Measurements from ENCODE around the gene BCAS4.

The BCAS4 gene

GRCh38 chr20:50885068-50885467, 90.2 kb downstream of the BCAS4 start:
- TF ChIP-seq GATA2 (IDR thresholded peaks at IDR 0.05; ENCODE audit: low read depth, low read length) (no peak), GATA3 (IDR thresholded peaks at IDR 0.05; ENCODE audit: low read depth, low read length) (no peak)

- TF ChIP-seq GATA3 (IDR thresholded peaks at IDR 0.05; ENCODE audit: low read depth, low read length): no peak
- no peak for TF ChIP-seq GATA2 (IDR thresholded peaks at IDR 0.05; ENCODE audit: low read depth, low read length)
Measured at GRCh38 chr20:50885781-50886180, 90.9 kb downstream of the BCAS4 start.

- TF ChIP-seq GATA3 (IDR thresholded peaks at IDR 0.05; ENCODE audit: low read depth, low read length) (no peak), GATA2 (IDR thresholded peaks at IDR 0.05; ENCODE audit: low read depth, low read length) (no peak)
Measured at GRCh38 chr20:50886184-50886790, 91.4 kb downstream of the BCAS4 start.

- TF ChIP-seq GATA2 (IDR thresholded peaks at IDR 0.05; ENCODE audit: low read depth, low read length) (no peak), GATA3 (IDR thresholded peaks at IDR 0.05; ENCODE audit: low read depth, low read length) (no peak)
Measured at GRCh38 chr20:50887576-50887975, 92.7 kb downstream of the BCAS4 start.

GRCh38 chr20:50891138-50891537, 96.3 kb downstream of the BCAS4 start:
- TF ChIP-seq GATA3 (IDR thresholded peaks at IDR 0.05; ENCODE audit: low read depth, low read length) (no peak), GATA2 (IDR thresholded peaks at IDR 0.05; ENCODE audit: low read depth, low read length) (no peak)

- TF ChIP-seq GATA3 (IDR thresholded peaks at IDR 0.05; ENCODE audit: low read depth, low read length) (no peak), GATA2 (IDR thresholded peaks at IDR 0.05; ENCODE audit: low read depth, low read length) (no peak)
Measured at GRCh38 chr20:50892394-50892793, 97.5 kb downstream of the BCAS4 start.

- TF ChIP-seq GATA3 (IDR thresholded peaks at IDR 0.05; ENCODE audit: low read depth, low read length): no peak
- TF ChIP-seq GATA2 (IDR thresholded peaks at IDR 0.05; ENCODE audit: low read depth, low read length): no peak
Measured at GRCh38 chr20:50893620-50894019, 98.8 kb downstream of the BCAS4 start.

- TF ChIP-seq GATA3 (IDR thresholded peaks at IDR 0.05; ENCODE audit: low read depth, low read length): no peak
- no peak for TF ChIP-seq GATA2 (IDR thresholded peaks at IDR 0.05; ENCODE audit: low read depth, low read length)
Measured at GRCh38 chr20:50895111-50895830, 100.4 kb downstream of the BCAS4 start.

GRCh38 chr20:50898475-50898874, 103.6 kb downstream of the BCAS4 start:
- TF ChIP-seq GATA2 (IDR thresholded peaks at IDR 0.05; ENCODE audit: low read depth, low read length) (no peak), GATA3 (IDR thresholded peaks at IDR 0.05; ENCODE audit: low read depth, low read length) (no peak)

GRCh38 chr20:50900261-50900660, 105.4 kb downstream of the BCAS4 start:
- TF ChIP-seq GATA3 (IDR thresholded peaks at IDR 0.05; ENCODE audit: low read depth, low read length): no peak
- no peak for TF ChIP-seq GATA2 (IDR thresholded peaks at IDR 0.05; ENCODE audit: low read depth, low read length)

GRCh38 chr20:50901301-50901700, 106.4 kb downstream of the BCAS4 start:
- TF ChIP-seq GATA3 (IDR thresholded peaks at IDR 0.05; ENCODE audit: low read depth, low read length) (no peak), GATA2 (IDR thresholded peaks at IDR 0.05; ENCODE audit: low read depth, low read length) (no peak)

GRCh38 chr20:50903353-50904051, 108.6 kb downstream of the BCAS4 start:
- TF ChIP-seq GATA3 (IDR thresholded peaks at IDR 0.05; ENCODE audit: low read depth, low read length) (no peak), GATA2 (IDR thresholded peaks at IDR 0.05; ENCODE audit: low read depth, low read length) (no peak)

- TF ChIP-seq GATA3 (IDR thresholded peaks at IDR 0.05; ENCODE audit: low read depth, low read length): no peak
- no peak for TF ChIP-seq GATA2 (IDR thresholded peaks at IDR 0.05; ENCODE audit: low read depth, low read length)
Measured at GRCh38 chr20:50904067-50904570, 109.3 kb downstream of the BCAS4 start.

- TF ChIP-seq GATA2 (IDR thresholded peaks at IDR 0.05; ENCODE audit: low read depth, low read length): no peak
- no peak for TF ChIP-seq GATA3 (IDR thresholded peaks at IDR 0.05; ENCODE audit: low read depth, low read length)
Measured at GRCh38 chr20:50909413-50909812, 114.6 kb downstream of the BCAS4 start.
